IPS-15b (cell line): ENCODE data around the gene MPZL1.
"Not testable (repeated sequence)": the region's sequence is repeated elsewhere in the genome, so short reads cannot be mapped to it uniquely, and the experiment has no call there.

Source experiments
- H3K27me3 ChIP-seq: one replicate; pipeline ENCODE4 v1.6.1; 2013; ENCODE audit warnings: low read length; ENCODE audit not compliant: control insufficient read depth, insufficient read depth
- H3K36me3 ChIP-seq: one replicate; pipeline ENCODE4 v1.6.1; 2013; ENCODE audit warnings: low read length; ENCODE audit not compliant: control insufficient read depth, insufficient read depth
- H3K4me1 ChIP-seq: one replicate; pipeline ENCODE4 v1.6.1; 2013; ENCODE audit warnings: mild to moderate bottlenecking, low read length; ENCODE audit not compliant: control insufficient read depth, insufficient read depth
- H3K4me3 ChIP-seq: one replicate; pipeline ENCODE4 v1.5.1; 2013; ENCODE audit warnings: low read depth, low read length
- H3K9ac ChIP-seq: one replicate; pipeline ENCODE4 v1.6.1; 2013; ENCODE audit warnings: low read depth, mild to moderate bottlenecking, low read length
- H3K9me3 ChIP-seq: one replicate; pipeline ENCODE4 v1.6.1; 2013; ENCODE audit warnings: mild to moderate bottlenecking, low read length; ENCODE audit not compliant: control insufficient read depth, insufficient read depth

The MPZL1 gene

DNA sequence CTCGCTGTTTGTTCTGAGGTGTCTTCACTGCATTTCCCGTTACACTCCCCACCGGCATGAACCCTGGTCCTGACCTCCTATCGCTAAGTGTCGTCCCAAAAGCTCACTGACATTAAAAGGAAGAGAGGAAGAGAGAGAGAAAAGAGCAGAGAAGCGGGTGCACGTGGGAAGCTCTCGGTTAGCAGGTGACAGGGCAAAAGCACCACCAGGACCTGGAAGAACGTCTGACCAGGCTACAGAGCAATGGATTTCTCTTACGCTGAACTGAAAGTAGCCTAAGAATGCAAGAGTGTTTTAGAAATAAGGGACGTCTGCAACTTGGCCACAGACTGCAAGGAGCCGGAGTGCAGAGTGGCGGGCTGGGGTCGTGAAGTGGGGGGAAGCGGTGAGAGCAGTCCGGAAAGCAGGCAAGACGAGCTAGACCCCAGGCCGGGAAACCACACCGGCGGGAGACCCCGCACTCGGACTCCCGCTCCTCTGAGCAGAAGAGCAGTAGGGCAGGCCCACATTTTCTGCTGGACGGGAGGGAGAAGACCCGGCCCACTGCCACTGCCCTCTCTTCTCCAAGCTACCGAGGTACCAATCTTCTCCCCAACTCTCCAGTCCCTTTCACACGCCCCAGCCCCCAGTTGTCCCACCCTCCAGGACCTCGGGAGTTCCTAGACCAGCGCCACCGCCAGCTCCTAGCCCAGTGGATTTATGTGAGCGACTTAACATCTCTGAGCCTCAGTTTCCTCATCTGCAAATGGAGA is 8.3 kb upstream of the MPZL1 start:
- peaks cover 26% of the 10 kb centered on the region for H3K27me3 ChIP-seq
- no peaks in the 10 kb centered on the region for H3K9me3 ChIP-seq
- peak overlapping the region; percentile 95 for H3K9ac ChIP-seq
- H3K4me1 ChIP-seq, result no peaks in the 10 kb centered on the region
- no peaks in the 10 kb centered on the region for H3K36me3 ChIP-seq
- peak overlapping the region; percentile 98 for H3K4me3 ChIP-seq

DNA sequence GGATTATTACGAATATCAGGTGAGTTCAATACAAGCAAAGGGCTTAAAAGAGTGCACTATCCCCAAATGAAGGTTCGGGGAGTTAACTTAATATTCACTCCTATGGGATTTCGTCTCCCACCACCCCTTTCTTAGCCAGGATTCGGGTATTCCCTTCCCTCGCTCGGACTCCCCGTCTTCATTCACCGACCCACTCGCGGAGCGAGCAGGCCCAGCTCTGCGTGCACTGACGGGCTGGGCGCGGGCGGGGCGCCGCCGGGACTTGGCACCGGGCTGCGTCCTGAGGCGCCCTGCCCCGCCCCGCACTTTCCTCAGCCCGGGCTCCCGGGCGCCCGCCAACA is 7.7 kb upstream of the MPZL1 start:
- Histone ChIP-seq H3K4me3 (peak overlapping the region; percentile 98), H3K4me1 (no peaks in the 10 kb centered on the region), H3K9ac (peak overlapping the region; percentile 95), H3K9me3 (no peaks in the 10 kb centered on the region), H3K36me3 (no peaks in the 10 kb centered on the region), H3K27me3 (peaks cover 27% of the 10 kb centered on the region)

DNA sequence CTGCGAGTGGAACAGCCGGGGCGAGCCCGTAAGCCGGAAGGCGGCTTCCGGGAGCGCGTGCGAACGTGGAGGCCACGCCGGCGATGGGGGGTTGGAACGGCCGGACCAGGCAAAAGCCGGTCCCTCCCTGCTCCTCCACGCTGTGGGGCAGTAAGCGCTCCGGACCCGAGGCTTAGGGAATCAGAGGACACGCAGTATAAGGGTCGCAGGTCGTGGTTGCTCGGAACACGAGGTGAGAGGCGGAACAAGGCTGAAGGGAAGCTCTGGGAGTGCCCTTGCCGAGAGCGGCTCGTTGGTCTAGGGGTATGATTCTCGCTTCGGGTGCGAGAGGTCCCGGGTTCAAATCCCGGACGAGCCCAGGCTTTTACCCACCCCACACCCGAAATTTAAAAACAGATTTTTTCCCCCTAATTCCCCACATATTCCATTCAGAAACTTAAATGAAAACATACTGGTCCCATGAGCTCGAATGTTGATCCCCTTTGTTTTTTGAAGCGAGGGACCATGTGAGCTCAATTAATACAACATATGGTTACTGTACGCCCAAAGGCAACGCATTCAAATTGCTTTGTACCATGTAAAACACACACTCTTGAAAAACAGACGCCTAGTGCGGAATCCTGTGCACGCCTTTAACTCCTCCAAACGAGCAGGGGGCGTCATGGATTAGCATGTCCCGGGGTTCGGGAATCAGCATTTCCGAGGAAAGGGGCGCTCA is 7.2 kb upstream of the MPZL1 start:
- H3K4me1 ChIP-seq, result no peaks in the 10 kb centered on the region
- H3K9ac ChIP-seq, result peak overlapping the region; percentile 95
- H3K36me3 ChIP-seq, result no peaks in the 10 kb centered on the region
- peaks cover 28% of the 10 kb centered on the region for H3K27me3 ChIP-seq
- peak overlapping the region; percentile 98 for H3K4me3 ChIP-seq
- no peaks in the 10 kb centered on the region for H3K9me3 ChIP-seq

DNA sequence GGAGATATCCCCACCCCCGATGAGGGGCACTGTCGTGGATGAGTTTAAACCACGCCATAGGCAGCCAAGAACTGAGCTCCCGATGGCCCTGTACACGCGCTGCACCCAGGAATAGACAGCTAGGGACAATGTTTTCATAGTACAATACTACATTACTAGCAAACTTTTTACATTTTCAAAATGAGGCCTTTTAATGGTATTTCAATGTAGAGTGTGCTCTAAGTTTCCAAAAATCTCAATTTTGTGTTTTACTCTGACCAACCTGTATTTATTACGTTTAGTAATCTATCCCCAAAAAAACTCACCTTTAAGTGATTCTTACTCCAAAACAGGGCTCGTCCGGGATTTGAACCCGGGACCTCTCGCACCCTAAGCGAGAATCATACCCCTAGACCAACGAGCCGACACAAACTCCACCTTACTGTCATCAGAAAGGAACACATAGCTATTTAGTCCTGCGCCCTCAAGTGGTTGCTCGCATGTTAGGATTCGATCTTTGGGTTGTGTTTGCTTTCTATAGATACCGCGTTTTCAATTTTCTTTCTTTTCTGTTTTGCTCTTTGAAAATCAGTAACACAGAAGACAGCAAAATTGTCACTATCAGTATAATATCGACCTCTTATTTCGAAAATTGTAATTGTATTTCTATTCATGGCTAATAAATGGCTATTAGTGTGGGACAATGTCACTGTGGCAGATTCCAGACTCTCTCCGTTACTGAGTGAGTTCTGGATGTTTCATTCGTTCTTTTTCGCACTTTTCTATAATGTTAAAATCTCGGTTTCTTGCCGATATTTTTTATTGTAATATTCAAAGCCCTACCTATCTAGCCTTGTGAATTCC is 6.4 kb upstream of the MPZL1 start:
- Histone ChIP-seq H3K4me3 (peak overlapping the region; percentile 98), H3K4me1 (no peaks in the 10 kb centered on the region), H3K27me3 (peaks cover 28% of the 10 kb centered on the region), H3K9me3 (no peaks in the 10 kb centered on the region), H3K36me3 (no peaks in the 10 kb centered on the region), H3K9ac (peak overlapping the region; percentile 86)

DNA sequence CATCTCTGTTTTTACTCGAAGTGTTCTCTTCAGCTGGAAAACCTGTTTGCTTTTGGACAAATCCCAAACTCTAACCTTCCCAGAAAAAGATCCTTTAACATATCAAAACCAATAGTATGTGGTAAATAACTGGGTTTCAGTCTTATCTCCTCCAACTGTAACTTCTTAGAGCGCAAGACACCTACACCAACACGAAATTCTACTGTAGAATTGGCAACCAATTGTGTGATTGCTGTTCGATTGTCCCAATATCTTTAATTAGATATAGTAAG is 5.8 kb upstream of the MPZL1 start:
- Histone ChIP-seq H3K27me3 (peaks cover 28% of the 10 kb centered on the region), H3K36me3 (no peaks in the 10 kb centered on the region), H3K9me3 (no peaks in the 10 kb centered on the region), H3K4me1 (no peaks in the 10 kb centered on the region), H3K9ac (no peak overlapping the region), H3K4me3 (peak overlapping the region; percentile 59)

DNA sequence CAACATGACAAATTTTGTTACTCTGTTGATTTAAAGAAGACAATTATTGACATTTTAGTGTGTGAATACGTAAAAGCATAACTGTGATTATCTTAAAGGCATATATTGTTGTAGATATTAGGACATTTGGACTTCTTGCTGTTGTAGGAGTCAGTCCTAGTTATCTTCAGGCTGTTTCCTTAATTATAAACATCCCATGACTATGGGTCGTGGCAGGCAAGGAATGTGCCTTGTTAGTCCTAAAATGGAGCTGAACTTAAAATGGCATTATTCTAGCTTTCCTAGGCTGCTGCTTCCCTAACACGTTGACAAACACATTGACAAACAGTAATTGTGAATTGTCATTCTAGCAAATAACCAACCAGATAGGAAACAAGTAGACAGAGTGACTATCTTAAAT is 4.4 kb upstream of the MPZL1 start:
- Histone ChIP-seq H3K4me3 (no peak overlapping the region), H3K4me1 (no peaks in the 10 kb centered on the region)

DNA sequence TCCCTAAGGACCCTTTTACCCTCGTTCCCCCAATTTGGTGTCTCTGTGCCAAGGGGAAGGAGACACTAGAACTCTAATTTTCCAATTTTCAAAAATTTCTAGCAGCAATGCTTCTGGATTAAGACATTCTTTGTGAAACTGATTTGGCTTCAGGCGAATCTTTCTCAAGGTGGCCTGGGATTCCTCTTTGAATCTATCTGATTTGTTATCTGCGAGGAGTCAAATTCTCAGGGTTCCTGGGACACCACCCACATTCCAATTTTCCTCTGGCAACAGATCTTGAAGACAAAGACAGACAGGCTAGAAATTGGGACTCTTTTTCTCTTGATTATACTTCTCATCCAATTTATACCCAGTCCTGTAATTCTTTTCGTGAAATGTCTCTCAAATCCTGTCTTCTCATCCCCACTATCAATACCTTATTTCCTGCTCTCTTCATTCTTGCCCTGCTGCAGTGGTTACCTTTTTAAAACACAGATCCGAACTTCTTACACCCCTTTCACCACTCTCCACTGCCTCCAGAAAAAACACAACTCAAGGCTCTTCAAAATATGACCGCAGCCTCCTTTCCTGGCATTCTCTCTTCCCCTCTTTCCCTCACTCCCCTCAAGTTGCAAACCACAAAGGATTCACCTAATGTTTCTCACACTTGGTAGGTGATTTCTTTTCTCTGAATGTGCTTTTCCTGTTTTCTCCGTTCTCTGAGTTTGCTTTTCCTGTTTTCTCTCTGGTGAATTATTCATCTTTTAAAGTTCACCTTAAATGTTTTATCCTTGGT is 2.7 kb upstream of the MPZL1 start:
- Histone ChIP-seq H3K9ac (no peak overlapping the region), H3K9me3 (no peaks in the 10 kb centered on the region), H3K36me3 (no peaks in the 10 kb centered on the region), H3K4me3 (no peak overlapping the region), H3K27me3 (peaks cover 2% of the 10 kb centered on the region), H3K4me1 (no peaks in the 10 kb centered on the region)

More for the DNA sequence above, 4.4 kb upstream of the MPZL1 start:
- H3K27me3 ChIP-seq, result peaks cover 19% of the 10 kb centered on the region
- H3K9ac ChIP-seq, result no peak overlapping the region
- no peaks in the 10 kb centered on the region for H3K9me3 ChIP-seq
- H3K36me3 ChIP-seq, result no peaks in the 10 kb centered on the region

DNA sequence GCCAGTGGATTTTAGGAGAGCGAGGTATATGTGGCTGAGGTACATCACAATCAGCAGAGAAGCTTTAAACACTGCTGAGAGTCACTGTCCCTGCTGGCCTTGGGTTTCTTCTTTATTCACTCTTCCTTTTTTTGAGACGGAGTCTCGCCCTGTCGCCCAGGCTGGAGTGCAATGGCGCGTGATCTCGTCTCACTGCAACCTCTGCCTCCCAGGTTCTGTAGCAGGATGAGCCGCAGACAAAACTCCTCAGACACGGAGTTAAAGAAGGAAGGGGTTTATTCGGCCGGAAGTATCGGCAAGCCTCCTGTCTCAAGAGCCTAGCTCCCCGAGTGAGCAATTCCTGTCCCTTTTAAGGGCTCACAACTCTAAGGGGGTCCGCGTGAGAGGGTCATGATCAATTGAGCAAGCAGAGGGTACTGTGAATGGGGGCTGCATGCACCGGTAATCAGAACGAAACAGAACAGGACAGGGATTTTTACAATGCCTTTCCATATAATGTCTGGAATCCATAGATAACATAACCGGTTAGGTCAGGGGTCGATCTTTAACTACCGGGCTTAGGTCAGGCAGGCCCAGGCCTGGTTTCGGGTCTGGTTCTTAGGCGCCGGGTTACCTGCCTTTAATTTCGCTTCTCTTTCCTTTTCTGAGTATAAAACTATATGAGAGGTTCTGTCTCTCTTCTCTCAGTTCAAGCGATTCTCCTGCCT is 1.9 kb upstream of the MPZL1 start:
- not testable (repeated sequence) for H3K9ac ChIP-seq, H3K4me3 ChIP-seq, H3K36me3 ChIP-seq, H3K27me3 ChIP-seq, H3K4me1 ChIP-seq, H3K9me3 ChIP-seq

DNA sequence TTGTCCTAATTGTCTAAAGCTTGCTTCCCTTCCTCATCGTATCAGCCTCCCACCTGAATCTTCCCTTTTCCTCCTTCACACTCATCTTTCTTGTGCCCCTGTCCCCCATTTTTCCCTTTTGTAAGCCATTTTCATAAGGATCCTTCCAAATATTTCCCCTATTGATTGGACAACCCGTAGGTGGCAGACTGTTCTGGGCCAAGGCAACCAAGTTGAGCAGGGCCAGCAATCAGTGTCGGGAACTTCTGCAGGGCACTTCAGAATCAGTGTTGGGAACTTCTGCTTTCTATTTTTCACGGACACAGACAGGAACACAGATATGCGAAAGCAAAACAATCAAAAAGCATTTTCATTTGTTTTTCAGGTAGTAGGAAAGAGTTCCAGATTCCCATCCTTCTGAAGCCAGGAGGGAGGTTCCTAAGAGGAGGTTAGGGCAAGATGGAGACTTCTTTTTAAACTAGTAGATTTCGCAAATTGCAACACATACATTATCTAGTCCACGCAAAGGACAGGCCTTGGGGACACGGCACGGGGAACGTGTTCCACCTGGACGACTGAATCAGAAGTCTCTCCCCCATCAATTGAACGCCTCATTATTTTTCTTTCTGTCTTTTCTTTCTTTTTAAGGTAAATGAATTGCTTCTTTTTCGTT is 691 bp upstream of the MPZL1 start:
- no peaks in the 10 kb centered on the region for H3K9me3 ChIP-seq
- H3K36me3 ChIP-seq, result no peaks in the 10 kb centered on the region
- H3K4me1 ChIP-seq, result no peaks in the 10 kb centered on the region
- peak overlapping the region; percentile 85 for H3K4me3 ChIP-seq
- peaks cover 2% of the 10 kb centered on the region for H3K27me3 ChIP-seq
- H3K9ac ChIP-seq, result peak overlapping the region; percentile 56

DNA sequence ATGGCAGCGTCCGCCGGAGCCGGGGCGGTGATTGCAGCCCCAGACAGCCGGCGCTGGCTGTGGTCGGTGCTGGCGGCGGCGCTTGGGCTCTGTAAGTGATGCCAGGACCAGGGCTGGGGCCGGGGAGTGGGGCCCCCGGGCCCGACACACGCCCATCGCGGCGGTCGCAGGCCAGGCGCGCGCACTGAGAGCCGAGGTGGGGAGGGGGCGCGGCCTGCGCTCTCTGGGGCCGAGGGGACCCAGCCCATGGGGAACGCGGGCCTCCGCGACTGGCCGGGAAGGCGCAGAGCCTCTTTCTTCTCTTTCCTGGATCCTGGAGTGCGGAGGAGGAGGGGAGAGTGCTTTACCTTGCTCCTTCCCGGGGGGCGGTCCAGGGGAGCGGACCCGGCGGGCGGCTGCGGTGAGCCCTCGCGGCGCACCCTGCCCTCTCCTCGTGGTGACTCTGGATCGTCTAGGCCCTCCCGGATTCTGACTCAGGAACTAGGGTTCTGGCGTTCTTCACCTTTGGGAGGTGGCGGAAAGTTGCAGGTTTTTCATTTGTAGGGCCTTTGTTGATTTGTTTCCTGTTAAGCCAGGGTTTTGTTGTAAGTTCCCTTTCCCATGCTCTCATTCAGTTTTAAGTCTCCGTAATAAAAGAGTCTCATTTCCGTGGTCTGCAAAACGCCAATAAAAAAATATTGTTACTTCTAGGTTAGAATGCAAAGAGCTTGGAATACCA is 529 bp downstream of the MPZL1 start:
- H3K27me3 ChIP-seq, result peaks cover 2% of the 10 kb centered on the region
- H3K4me3 ChIP-seq, result peak overlapping the region; percentile 85
- H3K36me3 ChIP-seq, result no peaks in the 10 kb centered on the region
- H3K9me3 ChIP-seq, result no peaks in the 10 kb centered on the region
- no peaks in the 10 kb centered on the region for H3K4me1 ChIP-seq
- peak overlapping the region; percentile 66 for H3K9ac ChIP-seq
